Vagina (tissue), 2 donors: Measurements from ENCODE around the gene FAM151A.

Experiments
- POLR2A ChIP-seq, 2 donors: fragments of 450-650 bp; IDR thresholded peaks; one replicate each; pipeline ENCODE4 v1.6.1; 2017; ENCODE audit warnings: antibody characterized with exemption in 2 of 2, mild to moderate bottlenecking in 2 of 2, moderate library complexity in 2 of 2
- POLR2AphosphoS5 ChIP-seq, 2 donors: sonication (generic); formaldehyde crosslinking; IDR thresholded peaks; one replicate each; pipeline ENCODE4 v1.9.0; 2017; ENCODE audit warnings: antibody characterized with exemption in 2 of 2, mild to moderate bottlenecking in 2 of 2, low read depth in 1 of 2; ENCODE audit not compliant: insufficient read depth in 1 of 2
- TF ChIP-seq, protein P1 (sequence below), 3 experiments: fragments of 450-650 bp in 2 of 3; fragments of 200-600 bp in 1 of 3; sonication (generic) in 1 of 3; IDR thresholded peaks; one replicate each; pipeline ENCODE4 v1.5.1; 2017 to 2019; ENCODE audit warnings: antibody characterized with exemption in 3 of 3, mild to moderate bottlenecking in 2 of 3, moderate library complexity in 2 of 3

DNA sequence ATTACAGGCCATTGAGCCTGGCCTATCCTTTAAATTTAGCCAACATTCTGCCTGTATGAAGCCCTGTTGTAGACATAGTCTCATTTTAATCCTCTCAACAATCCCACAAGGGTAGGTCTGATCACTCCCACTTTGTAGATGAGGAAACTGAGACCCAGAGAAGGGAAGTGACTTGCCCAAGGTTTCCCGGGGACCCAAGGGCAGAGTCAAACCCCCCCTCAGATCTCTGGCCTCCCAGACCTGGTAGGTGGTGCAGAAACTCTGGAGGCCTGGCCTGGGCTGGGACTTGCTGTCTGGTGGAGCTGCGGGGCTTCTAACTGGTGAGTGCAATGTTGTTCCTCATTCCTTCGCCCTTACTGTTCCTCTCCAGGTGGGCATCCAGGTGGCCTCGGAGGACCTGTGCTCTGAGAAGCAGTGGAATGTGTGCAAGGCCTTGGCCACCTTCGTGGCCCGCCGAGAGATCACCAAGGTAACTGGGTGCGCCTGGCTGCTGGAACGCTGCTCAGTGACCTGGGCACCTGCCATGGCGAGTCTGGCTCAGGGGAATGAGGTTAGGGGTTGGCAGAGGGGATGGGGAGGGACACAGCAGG, 29.7 kb downstream of the FAM151A start:
- TF ChIP-seq, protein P1, sequence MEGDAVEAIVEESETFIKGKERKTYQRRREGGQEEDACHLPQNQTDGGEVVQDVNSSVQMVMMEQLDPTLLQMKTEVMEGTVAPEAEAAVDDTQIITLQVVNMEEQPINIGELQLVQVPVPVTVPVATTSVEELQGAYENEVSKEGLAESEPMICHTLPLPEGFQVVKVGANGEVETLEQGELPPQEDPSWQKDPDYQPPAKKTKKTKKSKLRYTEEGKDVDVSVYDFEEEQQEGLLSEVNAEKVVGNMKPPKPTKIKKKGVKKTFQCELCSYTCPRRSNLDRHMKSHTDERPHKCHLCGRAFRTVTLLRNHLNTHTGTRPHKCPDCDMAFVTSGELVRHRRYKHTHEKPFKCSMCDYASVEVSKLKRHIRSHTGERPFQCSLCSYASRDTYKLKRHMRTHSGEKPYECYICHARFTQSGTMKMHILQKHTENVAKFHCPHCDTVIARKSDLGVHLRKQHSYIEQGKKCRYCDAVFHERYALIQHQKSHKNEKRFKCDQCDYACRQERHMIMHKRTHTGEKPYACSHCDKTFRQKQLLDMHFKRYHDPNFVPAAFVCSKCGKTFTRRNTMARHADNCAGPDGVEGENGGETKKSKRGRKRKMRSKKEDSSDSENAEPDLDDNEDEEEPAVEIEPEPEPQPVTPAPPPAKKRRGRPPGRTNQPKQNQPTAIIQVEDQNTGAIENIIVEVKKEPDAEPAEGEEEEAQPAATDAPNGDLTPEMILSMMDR (IDR thresholded peaks at IDR 0.05), result no peak
- TF ChIP-seq POLR2AphosphoS5 (IDR thresholded peaks at IDR 0.05; ENCODE audit: insufficient read depth in 1 of 2, low read depth in 1 of 2), result no peak
- no peak for TF ChIP-seq POLR2A (IDR thresholded peaks at IDR 0.05)
